Measurements from ENCODE around the gene ID3.

- TF ChIP-seq CTCF (IDR thresholded peaks at IDR 0.05; ENCODE audit: insufficient read depth, low read length) = no peak
- TF ChIP-seq POLR2AphosphoS5 (IDR thresholded peaks at IDR 0.05; ENCODE audit: low read depth) = no peak
Measured at GRCh38 chr1:23554481-23555269, 4.6 kb downstream of the ID3 start.
